ENCODE data around the gene DDX51. TPM values are rescaled to one million over a fixed set of nuclear protein-coding genes. Genes with fewer than 3 reads are reported as not detected.

Gene DDX51
- total RNA-seq, 1 donor from 2014 or later = 39.9 TPM

GRCh38 chr12:132182206-132182710 lies 38.1 kb upstream of the DDX51 start:
- no peaks in the 10 kb centered on the region for H3K36me3 Mint-ChIP-seq (ENCODE audit: low read depth)
- POLR2A ChIA-PET = no interaction called here
- CTCF ChIA-PET = no interaction called here
- DNase-seq (no peak), ATAC-seq (ENCODE audit: low read depth) (no peak)
- peaks cover 6% of the 10 kb centered on the region for H3K4me1 Mint-ChIP-seq
- H3K27ac Mint-ChIP-seq = no peak overlapping the region
- intact Hi-C loops (cut with micrococcal nuclease) = no loop called here
- H3K9me3 Mint-ChIP-seq = peaks cover 9% of the 10 kb centered on the region
- peaks cover 8% of the 10 kb centered on the region for H3K27me3 Mint-ChIP-seq
- H3K4me3 Mint-ChIP-seq = no peak overlapping the region
- no peak for TF ChIP-seq CTCF (IDR thresholded peaks at IDR 0.05)

GRCh38 chr12:132181570-132182200 lies 37.6 kb upstream of the DDX51 start:
- ChIA-PET CTCF (no interaction called here), POLR2A (no interaction called here)
- Mint-ChIP-seq H3K4me1 (peaks cover 6% of the 10 kb centered on the region), H3K4me3 (no peak overlapping the region), H3K36me3 (ENCODE audit: low read depth) (no peaks in the 10 kb centered on the region), H3K27me3 (peaks cover 8% of the 10 kb centered on the region), H3K9me3 (peaks cover 9% of the 10 kb centered on the region), H3K27ac (no peak overlapping the region)
- ATAC-seq (ENCODE audit: low read depth) = no peak
- TF ChIP-seq CTCF (IDR thresholded peaks at IDR 0.05) = no peak
- no peak for DNase-seq
- intact Hi-C loops (cut with micrococcal nuclease) = no loop called here

GRCh38 chr12:132180648-132181546 lies 36.8 kb upstream of the DDX51 start:
- ChIA-PET CTCF (no interaction called here), POLR2A (no interaction called here)
- DNase-seq = no peak

GRCh38 chr12:132179431-132180362 lies 35.6 kb upstream of the DDX51 start:
- ChIA-PET CTCF (no interaction called here), POLR2A (interaction anchor here (0.6 kb wide), 1 partner anchor 642 kb away, joined by 3 read pairs; no protein-coding TSS in a partner anchor)
- H3K4me3 Mint-ChIP-seq = no peak overlapping the region
- peaks cover 6% of the 10 kb centered on the region for H3K4me1 Mint-ChIP-seq
- intact Hi-C loops (cut with micrococcal nuclease) = no loop called here
- peaks cover 5% of the 10 kb centered on the region for H3K9me3 Mint-ChIP-seq
- H3K27ac Mint-ChIP-seq = no peak overlapping the region
- DNase-seq (no peak), ATAC-seq (ENCODE audit: low read depth) (no peak)
- H3K27me3 Mint-ChIP-seq = peaks cover 11% of the 10 kb centered on the region
- no peak for TF ChIP-seq CTCF (IDR thresholded peaks at IDR 0.05)
- no peaks in the 10 kb centered on the region for H3K36me3 Mint-ChIP-seq (ENCODE audit: low read depth)

More at GRCh38 chr12:132180648-132181546, 36.8 kb upstream of the DDX51 start:
- peaks cover 6% of the 10 kb centered on the region for H3K4me1 Mint-ChIP-seq
- H3K4me3 Mint-ChIP-seq = no peak overlapping the region
- intact Hi-C loops (cut with micrococcal nuclease) = no loop called here
- no peaks in the 10 kb centered on the region for H3K36me3 Mint-ChIP-seq (ENCODE audit: low read depth)
- no peak overlapping the region for H3K27ac Mint-ChIP-seq
- no peak for TF ChIP-seq CTCF (IDR thresholded peaks at IDR 0.05)
- H3K27me3 Mint-ChIP-seq = peaks cover 10% of the 10 kb centered on the region
- no peak for ATAC-seq (ENCODE audit: low read depth)
- peaks cover 8% of the 10 kb centered on the region for H3K9me3 Mint-ChIP-seq

Measured in activated B cell treated with CpG ODN at 0.5 μM for 24 hours (primary cell).